Fibroblast of lung (primary cell): ENCODE data around the gene FAM217A. TPM values are rescaled to one million over a fixed set of nuclear protein-coding genes. Genes with fewer than 3 reads are reported as not detected.

ENCODE experiments used
- DNase-seq, 2 donors: peaks; one replicate each; pipeline versions ENCODE4 v3.0.0 to v3.0.0-alpha.2; 2010; ENCODE audit warnings: low read depth in 2 of 2
- H2AFZ ChIP-seq: 2 replicates; pipeline ENCODE4 v1.5.1; 2012; ENCODE audit warnings: low read length, control low read depth, inconsistent platforms
- H3K27ac ChIP-seq: 2 replicates; pipeline ENCODE4 v1.5.1; 2011; ENCODE audit warnings: low read length, control low read depth; ENCODE audit not compliant: insufficient read depth
- H3K27me3 ChIP-seq: 2 replicates; pipeline ENCODE4 v1.5.1; 2011; ENCODE audit warnings: mild to moderate bottlenecking, low read length; ENCODE audit not compliant: control insufficient read depth, insufficient read depth
- H3K36me3 ChIP-seq: 2 replicates; pipeline ENCODE4 v1.5.1; 2011; ENCODE audit warnings: low read length; ENCODE audit not compliant: control insufficient read depth, insufficient read depth
- H3K4me1 ChIP-seq: 2 replicates; pipeline ENCODE4 v1.5.1; 2011; ENCODE audit warnings: low read length; ENCODE audit not compliant: control insufficient read depth, insufficient read depth; ENCODE audit errors: extremely low read depth
- H3K4me2 ChIP-seq: 2 replicates; pipeline ENCODE4 v1.5.1; 2011; ENCODE audit warnings: low read length, control low read depth; ENCODE audit not compliant: insufficient read depth; ENCODE audit errors: extremely low read depth
- H3K4me3 ChIP-seq, 4 experiments: fragments of 200-600 bp in 1 of 4; sonication (generic) in 1 of 4; replicated peaks in 1 of 4; 2 replicates each; pipeline ENCODE4 v1.5.1; 2011 to 2016; ENCODE audit warnings: low read length in 4 of 4, low read depth in 3 of 4, mild to moderate bottlenecking in 3 of 4, control low read depth in 2 of 4, inconsistent platforms in 1 of 4, mixed read lengths in 1 of 4; ENCODE audit not compliant: insufficient read depth in 1 of 4; ENCODE audit errors: control extremely low read depth in 1 of 4
- H3K79me2 ChIP-seq: 2 replicates; pipeline ENCODE4 v1.5.1; 2012; ENCODE audit warnings: mild to moderate bottlenecking, low read length, inconsistent platforms; ENCODE audit not compliant: control insufficient read depth, insufficient read depth
- H3K9ac ChIP-seq: 2 replicates; pipeline ENCODE4 v1.5.1; 2011; ENCODE audit warnings: mild to moderate bottlenecking, low read length, control low read depth; ENCODE audit not compliant: insufficient read depth
- H3K9me3 ChIP-seq: 2 replicates; pipeline ENCODE4 v1.5.1; 2012; ENCODE audit warnings: low read depth, low read length; ENCODE audit not compliant: control insufficient read depth, insufficient read depth
- H4K20me1 ChIP-seq: 2 replicates; pipeline ENCODE4 v1.5.1; 2011; ENCODE audit warnings: low read length; ENCODE audit not compliant: control insufficient read depth, insufficient read depth; ENCODE audit errors: extremely low read depth
- CTCF ChIP-seq, 2 donors: IDR thresholded peaks in 1 of 2; conservative IDR thresholded peaks in 1 of 2; 1 replicate in 1 of 2; 2 replicates in 1 of 2; pipeline ENCODE4 v1.5.1; 2011 to 2012; ENCODE audit warnings: low read length in 2 of 2, control low read depth in 1 of 2, inconsistent platforms in 1 of 2, low read depth in 1 of 2, mild to moderate bottlenecking in 1 of 2
- EZH2 ChIP-seq: IDR thresholded peaks from 2 replicates; pipeline ENCODE4 v1.5.1; 2012; ENCODE audit warnings: low read length, control low read depth, mild to moderate bottlenecking; ENCODE audit errors: missing control alignments
- polyA plus RNA-seq, 2 donors: library from polyadenylated mRNA; depleted of rRNA in 1 of 2; stranded (reverse) in 1 of 2; unstranded in 1 of 2; fragments of >200 nt; gene quantifications; 2 replicates each; pipeline ENCODE4 v1.2.1, GENCODE V29; 2011 to 2012; ENCODE audit warnings: missing spikeins in 1 of 2
- total RNA-seq: library from RNA; depleted of rRNA; stranded (reverse); fragments of >200 nt; gene quantifications from 2 replicates; pipeline ENCODE4 v1.2.1, GENCODE V29; 2014

Gene FAM217A
- total and polyA plus RNA-seq, 2 donors (not counting 1 experiment from before 2014, with no cell fraction given): not detected

GRCh38 chr6:4125933-4126864 lies 47.3 kb upstream of the FAM217A start:
- H3K9ac ChIP-seq: no peak overlapping the region

GRCh38 chr6:4125500-4125899 lies 46.6 kb upstream of the FAM217A start:
- Histone ChIP-seq H3K4me2 (peak overlapping the region; percentile 51), H3K27ac (peak overlapping the region; percentile 43), H3K4me1 (peaks cover 16% of the 10 kb centered on the region), H4K20me1 (no peaks in the 10 kb centered on the region), H3K9ac (no peak overlapping the region), H2AFZ (no peak overlapping the region), H3K79me2 (no peaks in the 10 kb centered on the region), H3K36me3 (peaks cover 8% of the 10 kb centered on the region), H3K27me3 (no peaks in the 10 kb centered on the region), H3K9me3 (no peaks in the 10 kb centered on the region), H3K4me3 (no peak overlapping the region)
- TF ChIP-seq EZH2 (no peak), CTCF (conservative IDR thresholded peaks at IDR 0.05 in 1 of 2, IDR thresholded peaks at IDR 0.05 in 1 of 2; ENCODE audit: low read depth in 1 of 2, low read length in 2 of 2) (no peak)
- DNase-seq: peak in 1 of 2 donors; percentile 52

More at GRCh38 chr6:4125933-4126864, 47.3 kb upstream of the FAM217A start:
- Histone ChIP-seq H3K27me3 (no peaks in the 10 kb centered on the region), H3K36me3 (peaks cover 7% of the 10 kb centered on the region), H3K4me2 (peak overlapping the region; percentile 51), H3K79me2 (no peaks in the 10 kb centered on the region), H3K4me1 (peaks cover 16% of the 10 kb centered on the region), H3K4me3 (no peak overlapping the region), H3K27ac (peak overlapping the region; percentile 43), H3K9me3 (no peaks in the 10 kb centered on the region), H4K20me1 (no peaks in the 10 kb centered on the region), H2AFZ (no peak overlapping the region)
- peak; percentile 91 to 93 for DNase-seq
- TF ChIP-seq EZH2 (no peak), CTCF (conservative IDR thresholded peaks at IDR 0.05 in 1 of 2, IDR thresholded peaks at IDR 0.05 in 1 of 2; ENCODE audit: low read depth in 1 of 2, low read length in 2 of 2) (peak; percentile 45 to 50)

GRCh38 chr6:4124351-4124750 lies 45.4 kb upstream of the FAM217A start:
- Histone ChIP-seq H3K4me1 (peaks cover 16% of the 10 kb centered on the region), H2AFZ (no peak overlapping the region), H4K20me1 (no peaks in the 10 kb centered on the region), H3K9me3 (no peaks in the 10 kb centered on the region), H3K4me3 (no peak overlapping the region), H3K79me2 (no peaks in the 10 kb centered on the region), H3K27me3 (no peaks in the 10 kb centered on the region), H3K36me3 (peaks cover 8% of the 10 kb centered on the region), H3K9ac (no peak overlapping the region), H3K4me2 (no peak overlapping the region), H3K27ac (no peak overlapping the region)
- no peak for DNase-seq
- TF ChIP-seq EZH2: no peak
- no peak for TF ChIP-seq CTCF (conservative IDR thresholded peaks at IDR 0.05 in 1 of 2, IDR thresholded peaks at IDR 0.05 in 1 of 2; ENCODE audit: low read depth in 1 of 2, low read length in 2 of 2)
